SK-N-MC (cell line): ENCODE data around the gene CARMIL1.

ENCODE experiments used
- DNase-seq: peaks from one replicate; pipeline ENCODE4 v3.0.0-alpha.2; 2011; ENCODE audit warnings: low read depth, low spot score
- H3K27ac ChIP-seq: fragments of 200-600 bp; sonication (generic); 2 replicates; pipeline ENCODE4 v1.5.1; 2016; ENCODE audit warnings: mixed run types
- H3K36me3 ChIP-seq: fragments of 200-600 bp; sonication (generic); 2 replicates; pipeline ENCODE4 v1.6.1; 2017; ENCODE audit warnings: antibody characterized with exemption, low read length, mixed read lengths; ENCODE audit not compliant: insufficient read depth
- H3K4me3 ChIP-seq: fragments of 200-600 bp; sonication (generic); 2 replicates; pipeline ENCODE4 v1.5.1; 2016
- H3K9ac ChIP-seq: fragments of 200-600 bp; sonication (generic); 2 replicates; pipeline ENCODE4 v1.8.0; 2017; ENCODE audit warnings: mixed run types, mixed read lengths; ENCODE audit not compliant: insufficient read length
- H3K9me3 ChIP-seq: fragments of 200-600 bp; sonication (generic); 2 replicates; pipeline ENCODE4 v1.6.1; 2017; ENCODE audit warnings: low read depth, mild to moderate bottlenecking, antibody characterized with exemption, low read length, moderate library complexity, mixed read lengths
- EZH2 ChIP-seq: fragments of 200-600 bp; sonication (generic); IDR thresholded peaks from one replicate; pipeline ENCODE4 v1.6.1; 2017; ENCODE audit warnings: antibody characterized with exemption
- FOXP2 ChIP-seq: optimal IDR thresholded peaks from 2 replicates; pipeline ENCODE3; 2011; ENCODE audit warnings: mild to moderate bottlenecking, moderate library complexity; ENCODE audit not compliant: insufficient read depth; ENCODE audit errors: extremely low read length, control extremely low read depth
- POLR2AphosphoS5 ChIP-seq: IDR thresholded peaks from 2 replicates; pipeline ENCODE4 v1.6.1; 2012; ENCODE audit warnings: mild to moderate bottlenecking, low read depth, low read length, borderline replicate concordance

Gene CARMIL1

GRCh38 chr6:25415701-25416100 is 136.5 kb downstream of the CARMIL1 start:
- Histone ChIP-seq H3K9me3 (no peaks in the 10 kb centered on the region), H3K4me3 (no peak overlapping the region), H3K9ac (no peak overlapping the region), H3K27ac (no peak overlapping the region), H3K36me3 (no peaks in the 10 kb centered on the region)
- TF ChIP-seq EZH2 (no peak), FOXP2 (no peak), POLR2AphosphoS5 (no peak)
- DNase-seq: no peak

- no peaks in the 10 kb centered on the region for H3K36me3 ChIP-seq
- no peak for DNase-seq
Measured at GRCh38 chr6:25417046-25417605, 138.0 kb downstream of the CARMIL1 start.

GRCh38 chr6:25418454-25419052 is 139.4 kb downstream of the CARMIL1 start:
- no peaks in the 10 kb centered on the region for H3K9me3 ChIP-seq
- H3K4me3 ChIP-seq: no peak overlapping the region
- no peak for DNase-seq
- H3K27ac ChIP-seq: 0 out of 2 replicates have a peak overlapping the region, but pooled peaks have one; percentile 2
- no peaks in the 10 kb centered on the region for H3K36me3 ChIP-seq
- no peak for TF ChIP-seq POLR2AphosphoS5
- no peak overlapping the region for H3K9ac ChIP-seq

More at GRCh38 chr6:25417046-25417605, 138.0 kb downstream of the CARMIL1 start:
- no peaks in the 10 kb centered on the region for H3K9me3 ChIP-seq
- no peak overlapping the region for H3K4me3 ChIP-seq
- H3K27ac ChIP-seq: no peak overlapping the region
- H3K9ac ChIP-seq: no peak overlapping the region
- TF ChIP-seq FOXP2 (no peak), EZH2 (no peak), POLR2AphosphoS5 (no peak)

GRCh38 chr6:25419879-25420278 is 140.7 kb downstream of the CARMIL1 start:
- no peak for DNase-seq
- Histone ChIP-seq H3K27ac (no peak overlapping the region), H3K36me3 (no peaks in the 10 kb centered on the region), H3K4me3 (no peak overlapping the region), H3K9me3 (no peaks in the 10 kb centered on the region), H3K9ac (no peak overlapping the region)
- no peak for TF ChIP-seq POLR2AphosphoS5
- no peak for TF ChIP-seq EZH2
- no peak for TF ChIP-seq FOXP2

GRCh38 chr6:25423358-25423757 is 144.2 kb downstream of the CARMIL1 start:
- no peak for DNase-seq
- Histone ChIP-seq H3K36me3 (no peaks in the 10 kb centered on the region), H3K4me3 (no peak overlapping the region), H3K27ac (no peak overlapping the region), H3K9ac (no peak overlapping the region), H3K9me3 (no peaks in the 10 kb centered on the region)
- TF ChIP-seq EZH2 (no peak), POLR2AphosphoS5 (no peak), FOXP2 (no peak)

- no peak overlapping the region for H3K27ac ChIP-seq
- DNase-seq: no peak
Measured at GRCh38 chr6:25424303-25424702, 145.1 kb downstream of the CARMIL1 start.

GRCh38 chr6:25427549-25427948 is 148.4 kb downstream of the CARMIL1 start:
- no peaks in the 10 kb centered on the region for H3K9me3 ChIP-seq
- H3K36me3 ChIP-seq: no peaks in the 10 kb centered on the region
- H3K4me3 ChIP-seq: no peak overlapping the region
- H3K9ac ChIP-seq: no peak overlapping the region
- H3K27ac ChIP-seq: no peak overlapping the region
- DNase-seq: no peak
- no peak for TF ChIP-seq FOXP2
- TF ChIP-seq POLR2AphosphoS5: no peak
- TF ChIP-seq EZH2: no peak

More at GRCh38 chr6:25424303-25424702, 145.1 kb downstream of the CARMIL1 start:
- no peaks in the 10 kb centered on the region for H3K9me3 ChIP-seq
- TF ChIP-seq EZH2 (no peak), FOXP2 (no peak)
- H3K9ac ChIP-seq: no peak overlapping the region
- H3K4me3 ChIP-seq: no peak overlapping the region
- H3K36me3 ChIP-seq: no peaks in the 10 kb centered on the region

GRCh38 chr6:25428758-25429317 is 149.7 kb downstream of the CARMIL1 start:
- TF ChIP-seq EZH2: no peak
- TF ChIP-seq FOXP2: no peak
- no peak for TF ChIP-seq POLR2AphosphoS5
- Histone ChIP-seq H3K36me3 (no peaks in the 10 kb centered on the region), H3K27ac (no peak overlapping the region), H3K4me3 (no peak overlapping the region), H3K9ac (no peak overlapping the region), H3K9me3 (no peaks in the 10 kb centered on the region)
- DNase-seq: no peak
